Keratinocyte (primary cell): ENCODE results near the gene PHYH. TPM values are rescaled to one million over a fixed set of nuclear protein-coding genes. Genes with fewer than 3 reads are reported as not detected.

Source experiments
- DNase-seq: peaks from one replicate; pipeline ENCODE4 v3.0.0-alpha.2; 2011; ENCODE audit warnings: low read depth, missing footprints, low spot score
- FAIRE-seq: peaks from 2 replicates; lab custom pipeline; 2011; peaks lifted over from hg19 to GRCh38; lab: Jason Lieb, UNC
- H2AFZ ChIP-seq: 2 replicates; pipeline ENCODE4 v1.6.0; 2012; ENCODE audit warnings: low read length, control low read depth, inconsistent platforms; ENCODE audit not compliant: control insufficient read depth
- H3K27ac ChIP-seq: 2 replicates; pipeline ENCODE4 v1.5.1; 2011; ENCODE audit warnings: low read length; ENCODE audit not compliant: control insufficient read depth, insufficient read depth
- H3K27me3 ChIP-seq: 3 replicates; pipeline ENCODE4 v1.6.0; 2011; ENCODE audit warnings: low read length; ENCODE audit not compliant: control insufficient read depth, insufficient read depth; ENCODE audit errors: extremely low read depth
- H3K36me3 ChIP-seq, 2 experiments: 2 replicates in 1 of 2; 3 replicates in 1 of 2; pipeline ENCODE4 v1.5.1; 2011; ENCODE audit warnings: low read length in 2 of 2, mild to moderate bottlenecking in 1 of 2; ENCODE audit not compliant: control insufficient read depth in 2 of 2, insufficient read depth in 2 of 2; ENCODE audit errors: extremely low read depth in 1 of 2
- H3K4me1 ChIP-seq: 3 replicates; pipeline ENCODE4 v1.5.1; 2011; ENCODE audit warnings: low read length; ENCODE audit not compliant: control insufficient read depth, insufficient read depth; ENCODE audit errors: extremely low read depth
- H3K4me2 ChIP-seq: 3 replicates; pipeline ENCODE4 v1.6.0; 2011; ENCODE audit warnings: low read depth, low read length; ENCODE audit not compliant: control insufficient read depth, insufficient read depth; ENCODE audit errors: extremely low read depth
- H3K4me3 ChIP-seq, 3 experiments: fragments of 200-600 bp in 1 of 3; sonication (generic) in 1 of 3; 2 replicates in 2 of 3; 3 replicates in 1 of 3; pipeline ENCODE4 v1.5.1; 2011 to 2016; ENCODE audit warnings: low read length in 3 of 3, mild to moderate bottlenecking in 3 of 3, control low read depth in 2 of 3, inconsistent platforms in 1 of 3, low read depth in 1 of 3, mixed read lengths in 1 of 3, mixed run types in 1 of 3, moderate library complexity in 1 of 3; ENCODE audit not compliant: control insufficient read depth in 2 of 3, insufficient read depth in 2 of 3; ENCODE audit errors: extremely low read depth in 1 of 3
- H3K79me2 ChIP-seq: 2 replicates; pipeline ENCODE4 v1.6.0; 2012; ENCODE audit warnings: low read length; ENCODE audit not compliant: control insufficient read depth, insufficient read depth
- H3K9ac ChIP-seq: 3 replicates; pipeline ENCODE4 v1.6.0; 2011; ENCODE audit warnings: low read length; ENCODE audit not compliant: control insufficient read depth, insufficient read depth; ENCODE audit errors: extremely low read depth
- H3K9me1 ChIP-seq: 3 replicates; pipeline ENCODE4 v1.6.0; 2011; ENCODE audit warnings: low read length; ENCODE audit not compliant: control insufficient read depth, insufficient read depth; ENCODE audit errors: extremely low read depth
- H3K9me3 ChIP-seq: 2 replicates; pipeline ENCODE4 v1.5.1; 2012; ENCODE audit warnings: low read depth, low read length; ENCODE audit not compliant: control insufficient read depth
- H4K20me1 ChIP-seq: 3 replicates; pipeline ENCODE4 v1.6.0; 2011; ENCODE audit warnings: low read length; ENCODE audit not compliant: control insufficient read depth, insufficient read depth; ENCODE audit errors: extremely low read depth
- CTCF ChIP-seq, 3 experiments: IDR thresholded peaks in 1 of 3; conservative IDR thresholded peaks in 1 of 3; optimal IDR thresholded peaks in 1 of 3; 2 replicates in 2 of 3; 3 replicates in 1 of 3; pipeline versions ENCODE3 to v1.5.1; 2011; ENCODE audit warnings: low read length in 3 of 3, mild to moderate bottlenecking in 3 of 3, moderate library complexity in 2 of 3, control low read depth in 1 of 3, inconsistent platforms in 1 of 3; ENCODE audit not compliant: insufficient read depth in 2 of 3; ENCODE audit errors: extremely low read depth in 1 of 3
- EZH2 ChIP-seq: IDR thresholded peaks from one replicate; pipeline ENCODE4 v1.6.1; 2012; ENCODE audit warnings: inconsistent platforms, mild to moderate bottlenecking, low read length, moderate library complexity
- dilution Hi-C: fragments of 300-500 bp; cut with MboI; formaldehyde crosslinking; loops from one replicate; pipeline ENCODE4 v1.7.0; 2020; ENCODE audit warnings: low sequenced_read_pairs; ENCODE audit not compliant: extremely low pct_ligation_motif_present
- polyA plus RNA-seq, 5 experiments: library from polyadenylated mRNA; depleted of rRNA in 3 of 5; stranded (reverse) in 3 of 5; stranded (forward) in 1 of 5; unstranded in 1 of 5; fragments of >200 nt; gene quantifications; 1 replicate in 1 of 5; 2 replicates in 3 of 5; 3 replicates in 1 of 5; pipeline versions ENCODE4 v1.2.1 to v1.2.3, GENCODE V29; 2011 to 2012; ENCODE audit warnings: missing spikeins in 2 of 5, low read depth in 1 of 5, low replicate concordance in 1 of 5

PHYH gene
- polyA plus RNA-seq, 1 donor (not counting 4 experiments of a cell fraction or from before 2014, with no cell fraction given), result 11.5 TPM

- Histone ChIP-seq H3K4me1 (peaks cover 3% of the 10 kb centered on the region), H3K36me3 (peaks cover 7 to 27% of the 10 kb centered on the region in 2 experiments)
These were observed 36.0 kb upstream of the PHYH start for GRCh38 chr10:13335881-13336280.

GRCh38 chr10:13334556-13334955, 34.7 kb upstream of the PHYH start:
- Histone ChIP-seq H3K27me3 (no peaks in the 10 kb centered on the region), H3K9me1 (no peaks in the 10 kb centered on the region), H3K4me2 (no peak overlapping the region), H3K36me3 (peaks cover 12 to 28% of the 10 kb centered on the region in 2 experiments), H3K79me2 (peaks cover 13% of the 10 kb centered on the region), H3K4me3 (no peak overlapping the region), H2AFZ (no peak overlapping the region), H3K27ac (no peak overlapping the region), H3K4me1 (no peaks in the 10 kb centered on the region), H3K9me3 (no peaks in the 10 kb centered on the region), H3K9ac (no peak overlapping the region), H4K20me1 (no peaks in the 10 kb centered on the region)
- TF ChIP-seq EZH2 (no peak), CTCF (optimal IDR thresholded peaks at IDR 0.05 in 1 of 3, IDR thresholded peaks at IDR 0.05 in 1 of 3, conservative IDR thresholded peaks at IDR 0.05 in 1 of 3; ENCODE audit: extremely low read depth in 1 of 3, insufficient read depth in 2 of 3, low read length in 3 of 3) (no peak)
- FAIRE-seq, result no peak
- dilution Hi-C loops, result no loop called here
- DNase-seq, result no peak

More at GRCh38 chr10:13335881-13336280, 36.0 kb upstream of the PHYH start:
- Histone ChIP-seq H3K9me3 (no peaks in the 10 kb centered on the region), H2AFZ (no peak overlapping the region), H3K9ac (no peak overlapping the region), H3K4me2 (no peak overlapping the region), H4K20me1 (no peaks in the 10 kb centered on the region), H3K9me1 (no peaks in the 10 kb centered on the region), H3K27me3 (no peaks in the 10 kb centered on the region), H3K27ac (no peak overlapping the region), H3K4me3 (no peak overlapping the region), H3K79me2 (peaks cover 19% of the 10 kb centered on the region)
- no peak for FAIRE-seq
- TF ChIP-seq CTCF (optimal IDR thresholded peaks at IDR 0.05 in 1 of 3, IDR thresholded peaks at IDR 0.05 in 1 of 3, conservative IDR thresholded peaks at IDR 0.05 in 1 of 3; ENCODE audit: extremely low read depth in 1 of 3, insufficient read depth in 2 of 3, low read length in 3 of 3) (no peak), EZH2 (no peak)
- dilution Hi-C loops, result no loop called here
- DNase-seq, result no peak
